GM12801 (cell line): ENCODE results near the gene ILF2.

ENCODE experiments used
- CTCF ChIP-seq: IDR thresholded peaks from one replicate; pipeline ENCODE4 v1.5.1; 2011; ENCODE audit warnings: control low read depth; ENCODE audit not compliant: insufficient read length; ENCODE audit errors: extremely low read depth

Gene ILF2

GRCh38 chr1:153649863-153650235, 20.9 kb downstream of the ILF2 start:
- no peak for TF ChIP-seq CTCF

- TF ChIP-seq CTCF, result no peak
Observed at GRCh38 chr1:153649137-153649862, 21.5 kb downstream of the ILF2 start.

GRCh38 chr1:153648000-153648643, 22.7 kb downstream of the ILF2 start:
- no peak for TF ChIP-seq CTCF

GRCh38 chr1:153647346-153647714, 23.5 kb downstream of the ILF2 start:
- no peak for TF ChIP-seq CTCF

GRCh38 chr1:153646672-153647345, 24.0 kb downstream of the ILF2 start:
- TF ChIP-seq CTCF, result no peak

- no peak for TF ChIP-seq CTCF
Observed at GRCh38 chr1:153643816-153644215, 27.0 kb downstream of the ILF2 start.

GRCh38 chr1:153643100-153643499, 27.7 kb downstream of the ILF2 start:
- TF ChIP-seq CTCF, result no peak
